Right kidney (tissue), 1 donor: ENCODE data around the gene ENOX1.

Source experiments
- DNase-seq: peaks from one replicate; pipeline ENCODE4 v3.0.0-alpha.2; 2016

ENOX1 gene

GRCh38 chr13:43307921-43308433 lies 478.8 kb downstream of the ENOX1 start:
- DNase-seq, result peak; percentile 55

- no peak for DNase-seq
Observed at GRCh38 chr13:43307221-43307920, 479.4 kb downstream of the ENOX1 start.

- DNase-seq, result no peak
Observed at GRCh38 chr13:43306372-43306771, 480.4 kb downstream of the ENOX1 start.

- DNase-seq, result no peak
Observed at GRCh38 chr13:43305416-43305815, 481.4 kb downstream of the ENOX1 start.

- DNase-seq, result no peak
Observed at GRCh38 chr13:43304945-43305344, 481.8 kb downstream of the ENOX1 start.

- DNase-seq, result no peak
Observed at GRCh38 chr13:43304449-43304848, 482.3 kb downstream of the ENOX1 start.

GRCh38 chr13:43303033-43303729 lies 483.6 kb downstream of the ENOX1 start:
- DNase-seq, result peak; percentile 40

- DNase-seq, result no peak
Observed at GRCh38 chr13:43301346-43301969, 485.3 kb downstream of the ENOX1 start.

- DNase-seq, result no peak
Observed at GRCh38 chr13:43300865-43301264, 485.9 kb downstream of the ENOX1 start.

- DNase-seq, result no peak
Observed at GRCh38 chr13:43299374-43299773, 487.4 kb downstream of the ENOX1 start.

GRCh38 chr13:43298816-43299215 lies 488.0 kb downstream of the ENOX1 start:
- no peak for DNase-seq

- DNase-seq, result no peak
Observed at GRCh38 chr13:43297967-43298678, 488.6 kb downstream of the ENOX1 start.

- DNase-seq, result no peak
Observed at GRCh38 chr13:43295825-43296564, 490.8 kb downstream of the ENOX1 start.

GRCh38 chr13:43295321-43295720 lies 491.5 kb downstream of the ENOX1 start:
- DNase-seq, result no peak

GRCh38 chr13:43294412-43294811 lies 492.4 kb downstream of the ENOX1 start:
- no peak for DNase-seq

GRCh38 chr13:43293986-43294385 lies 492.8 kb downstream of the ENOX1 start:
- DNase-seq, result no peak

GRCh38 chr13:43293561-43293960 lies 493.2 kb downstream of the ENOX1 start:
- no peak for DNase-seq

GRCh38 chr13:43293008-43293407 lies 493.8 kb downstream of the ENOX1 start:
- DNase-seq, result no peak

GRCh38 chr13:43291287-43292060 lies 495.3 kb downstream of the ENOX1 start:
- no peak for DNase-seq

- no peak for DNase-seq
Observed at GRCh38 chr13:43289470-43290255, 497.1 kb downstream of the ENOX1 start.
